Measurements from ENCODE around the gene SDK1. TPM values are rescaled to one million over a fixed set of nuclear protein-coding genes. Genes with fewer than 3 reads are reported as not detected.

The SDK1 gene
- total RNA-seq, 1 donor from 2014 or later, result 16.7 TPM

- TF ChIP-seq, protein P1, sequence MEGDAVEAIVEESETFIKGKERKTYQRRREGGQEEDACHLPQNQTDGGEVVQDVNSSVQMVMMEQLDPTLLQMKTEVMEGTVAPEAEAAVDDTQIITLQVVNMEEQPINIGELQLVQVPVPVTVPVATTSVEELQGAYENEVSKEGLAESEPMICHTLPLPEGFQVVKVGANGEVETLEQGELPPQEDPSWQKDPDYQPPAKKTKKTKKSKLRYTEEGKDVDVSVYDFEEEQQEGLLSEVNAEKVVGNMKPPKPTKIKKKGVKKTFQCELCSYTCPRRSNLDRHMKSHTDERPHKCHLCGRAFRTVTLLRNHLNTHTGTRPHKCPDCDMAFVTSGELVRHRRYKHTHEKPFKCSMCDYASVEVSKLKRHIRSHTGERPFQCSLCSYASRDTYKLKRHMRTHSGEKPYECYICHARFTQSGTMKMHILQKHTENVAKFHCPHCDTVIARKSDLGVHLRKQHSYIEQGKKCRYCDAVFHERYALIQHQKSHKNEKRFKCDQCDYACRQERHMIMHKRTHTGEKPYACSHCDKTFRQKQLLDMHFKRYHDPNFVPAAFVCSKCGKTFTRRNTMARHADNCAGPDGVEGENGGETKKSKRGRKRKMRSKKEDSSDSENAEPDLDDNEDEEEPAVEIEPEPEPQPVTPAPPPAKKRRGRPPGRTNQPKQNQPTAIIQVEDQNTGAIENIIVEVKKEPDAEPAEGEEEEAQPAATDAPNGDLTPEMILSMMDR (IDR thresholded peaks at IDR 0.05), result no peak
- no peak for TF ChIP-seq POLR2A (IDR thresholded peaks at IDR 0.05)
- no peak for TF ChIP-seq POLR2AphosphoS5 (IDR thresholded peaks at IDR 0.05; ENCODE audit: insufficient read depth in 1 of 2, low read depth in 1 of 2)
- Histone ChIP-seq H3K4me1 (no peaks in the 10 kb centered on the region), H3K9me3 (no peaks in the 10 kb centered on the region), H3K36me3 (no peaks in the 10 kb centered on the region), H3K4me3 (no peak overlapping the region), H3K27me3 (no peaks in the 10 kb centered on the region), H3K27ac (no peak overlapping the region)
- intact Hi-C loops (cut with DNase I), result no loop called here
- DNase-seq (ENCODE audit: extremely low spot score in 2 of 2), result no peak
Measured at GRCh38 chr7:3549601-3550000, 248.5 kb downstream of the SDK1 start.

GRCh38 chr7:3551536-3551935, 250.5 kb downstream of the SDK1 start:
- no peak overlapping the region for H3K27ac ChIP-seq
- no peaks in the 10 kb centered on the region for H3K36me3 ChIP-seq
- no peak for TF ChIP-seq POLR2A (IDR thresholded peaks at IDR 0.05)
- TF ChIP-seq, protein P1 (IDR thresholded peaks at IDR 0.05), result no peak
- TF ChIP-seq POLR2AphosphoS5 (IDR thresholded peaks at IDR 0.05; ENCODE audit: insufficient read depth in 1 of 2, low read depth in 1 of 2), result no peak
- DNase-seq (ENCODE audit: extremely low spot score in 2 of 2), result no peak
- intact Hi-C loops (cut with DNase I), result no loop called here
- H3K9me3 ChIP-seq, result no peaks in the 10 kb centered on the region
- no peaks in the 10 kb centered on the region for H3K4me1 ChIP-seq
- no peak overlapping the region for H3K4me3 ChIP-seq
- no peaks in the 10 kb centered on the region for H3K27me3 ChIP-seq

DNA sequence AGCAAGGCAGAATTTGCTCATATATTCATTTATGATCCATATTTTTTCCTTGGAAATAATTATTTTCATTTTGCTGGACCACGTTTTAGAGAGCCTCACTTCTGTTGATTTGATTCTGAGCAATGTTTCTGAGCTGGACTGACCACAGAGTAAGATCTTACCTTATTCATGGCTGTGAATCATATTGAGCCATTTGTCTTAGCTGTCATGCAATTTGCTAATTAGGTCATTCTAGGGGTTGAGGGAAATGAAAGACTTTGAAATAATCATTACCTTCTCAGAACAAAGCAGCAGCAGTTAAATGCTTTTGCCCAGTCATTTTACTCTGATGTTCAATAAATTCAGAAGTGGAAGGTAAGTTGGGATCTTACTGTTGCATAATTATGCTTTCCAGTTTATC, 251.4 kb downstream of the SDK1 start:
- Histone ChIP-seq H3K4me3 (no peak overlapping the region), H3K9me3 (no peaks in the 10 kb centered on the region), H3K27ac (no peak overlapping the region), H3K27me3 (no peaks in the 10 kb centered on the region), H3K4me1 (no peaks in the 10 kb centered on the region), H3K36me3 (no peaks in the 10 kb centered on the region)
- no peak for TF ChIP-seq POLR2AphosphoS5 (IDR thresholded peaks at IDR 0.05; ENCODE audit: insufficient read depth in 1 of 2, low read depth in 1 of 2)
- no peak for TF ChIP-seq POLR2A (IDR thresholded peaks at IDR 0.05)
- TF ChIP-seq, protein P1 (IDR thresholded peaks at IDR 0.05), result no peak
- DNase-seq (ENCODE audit: extremely low spot score in 2 of 2), result no peak
- intact Hi-C loops (cut with DNase I), result no loop called here

DNA sequence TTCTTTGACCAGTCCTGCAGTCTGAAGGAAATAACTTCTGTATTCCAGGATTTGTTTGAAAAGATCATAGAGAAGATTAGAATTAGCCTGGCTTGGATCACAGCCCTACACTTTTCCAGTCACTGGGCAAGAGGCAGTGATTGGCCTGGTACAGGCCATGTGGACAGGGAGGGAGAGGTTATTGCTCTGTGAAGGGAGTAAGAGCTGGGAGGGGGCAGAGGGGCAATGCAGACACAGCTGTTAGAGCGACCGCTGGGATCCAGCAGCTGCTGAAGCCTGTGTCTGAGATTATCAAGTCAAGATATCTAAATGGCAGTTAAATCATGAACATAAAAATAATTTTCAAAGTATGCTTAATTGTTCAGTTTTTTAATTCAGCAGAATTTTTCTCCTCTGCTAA, 257.3 kb downstream of the SDK1 start:
- Histone ChIP-seq H3K4me3 (no peak overlapping the region), H3K27ac (no peak overlapping the region), H3K4me1 (peaks cover 6% of the 10 kb centered on the region), H3K27me3 (no peaks in the 10 kb centered on the region), H3K36me3 (no peaks in the 10 kb centered on the region), H3K9me3 (no peaks in the 10 kb centered on the region)
- TF ChIP-seq POLR2AphosphoS5 (IDR thresholded peaks at IDR 0.05; ENCODE audit: insufficient read depth in 1 of 2, low read depth in 1 of 2) (no peak), POLR2A (IDR thresholded peaks at IDR 0.05) (no peak)
- TF ChIP-seq, protein P1 (IDR thresholded peaks at IDR 0.05), result no peak
- DNase-seq (ENCODE audit: extremely low spot score in 2 of 2), result no peak
- intact Hi-C loops (cut with DNase I), result no loop called here

DNA sequence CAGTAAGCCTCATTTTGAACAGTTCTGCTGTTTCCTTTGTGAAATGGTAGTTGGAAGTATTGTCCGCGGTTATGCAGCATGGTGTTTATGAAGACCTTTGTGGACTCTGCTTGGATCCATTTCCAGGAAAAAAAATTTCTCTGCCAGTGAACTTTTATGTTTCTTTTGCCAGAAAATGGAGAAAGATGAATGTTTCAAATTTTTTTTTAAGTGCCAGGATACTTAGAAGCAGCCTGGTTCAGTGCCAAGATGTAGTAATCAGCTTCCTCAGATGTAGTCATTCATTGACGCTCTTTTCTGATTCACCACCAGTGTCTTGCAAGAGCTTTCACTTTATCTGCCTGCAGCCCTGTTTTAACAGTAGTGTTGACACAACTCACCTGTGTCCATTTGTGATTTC, 258.2 kb downstream of the SDK1 start:
- Histone ChIP-seq H3K27me3 (no peaks in the 10 kb centered on the region), H3K9me3 (no peaks in the 10 kb centered on the region), H3K4me3 (no peak overlapping the region), H3K4me1 (peaks cover 6% of the 10 kb centered on the region), H3K36me3 (no peaks in the 10 kb centered on the region), H3K27ac (no peak overlapping the region)
- no peak for DNase-seq (ENCODE audit: extremely low spot score in 2 of 2)
- no peak for TF ChIP-seq POLR2A (IDR thresholded peaks at IDR 0.05)
- TF ChIP-seq, protein P1 (IDR thresholded peaks at IDR 0.05), result no peak
- TF ChIP-seq POLR2AphosphoS5 (IDR thresholded peaks at IDR 0.05; ENCODE audit: insufficient read depth in 1 of 2, low read depth in 1 of 2), result no peak
- intact Hi-C loops (cut with DNase I), result no loop called here

Data from vagina (tissue), 2 donors.